ENCODE measurements around the gene SLC25A28.
A peak's percentile ranks its signal among the peaks of the same experiment; 100 is the strongest.
"Not testable (repeated sequence)": the region's sequence is repeated elsewhere in the genome, so short reads cannot be mapped to it uniquely, and the experiment has no call there.

SLC25A28 gene

DNA sequence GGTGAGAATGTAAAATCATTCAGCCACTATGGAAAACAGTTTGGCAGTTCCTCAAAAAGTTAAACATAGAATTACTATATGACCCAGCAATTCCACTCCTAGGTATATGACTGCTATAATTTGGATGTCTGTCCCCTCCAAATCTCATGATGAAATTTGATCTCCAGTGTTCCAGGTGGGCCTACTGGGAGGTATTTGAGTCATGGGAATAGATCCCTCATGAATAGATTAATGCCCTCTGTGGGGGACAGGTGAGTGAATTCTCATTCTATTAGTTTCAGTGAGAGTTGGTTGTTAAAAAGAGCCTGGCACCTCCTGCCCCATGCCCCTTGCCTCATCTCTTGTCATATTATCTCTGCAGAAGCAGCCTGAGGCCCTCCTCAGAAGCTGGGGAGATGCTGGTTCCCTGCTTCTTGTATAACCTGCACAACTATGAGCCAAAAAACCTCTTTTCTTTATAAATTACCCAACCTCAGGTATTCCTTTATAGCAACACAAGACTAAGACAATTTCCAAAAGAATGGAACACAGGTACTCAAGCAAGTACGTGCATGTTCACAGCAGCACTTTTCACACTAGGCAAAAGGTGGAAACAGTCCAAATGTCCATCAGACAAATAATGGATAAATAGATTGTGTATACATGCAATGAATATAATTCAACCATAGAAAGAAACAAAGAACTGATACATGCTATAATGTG lies 8.8 kb upstream of the SLC25A28 start:
- no peak for DNase-seq (ENCODE audit: low read depth)

DNA sequence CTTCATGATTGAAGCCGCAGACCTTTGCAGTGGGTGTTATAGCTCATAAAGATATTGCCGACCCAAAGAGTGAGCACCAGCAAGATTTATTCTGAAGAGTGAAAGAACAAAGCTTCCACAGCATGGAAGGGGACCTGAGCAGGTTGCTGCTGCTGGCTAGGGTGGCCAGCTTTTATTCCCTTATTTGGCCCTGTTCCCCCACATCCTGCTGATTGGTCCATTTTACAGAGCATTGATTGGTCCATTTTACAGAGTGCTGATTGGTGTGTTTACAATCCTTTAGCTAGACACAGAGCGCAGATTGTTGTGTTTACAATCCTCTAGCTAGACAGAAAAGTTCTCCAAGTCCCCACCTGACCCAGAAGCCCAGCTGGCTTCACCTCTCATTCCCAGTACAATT lies 4.9 kb upstream of the SLC25A28 start:
- DNase-seq (ENCODE audit: low read depth): not testable (repeated sequence)

DNA sequence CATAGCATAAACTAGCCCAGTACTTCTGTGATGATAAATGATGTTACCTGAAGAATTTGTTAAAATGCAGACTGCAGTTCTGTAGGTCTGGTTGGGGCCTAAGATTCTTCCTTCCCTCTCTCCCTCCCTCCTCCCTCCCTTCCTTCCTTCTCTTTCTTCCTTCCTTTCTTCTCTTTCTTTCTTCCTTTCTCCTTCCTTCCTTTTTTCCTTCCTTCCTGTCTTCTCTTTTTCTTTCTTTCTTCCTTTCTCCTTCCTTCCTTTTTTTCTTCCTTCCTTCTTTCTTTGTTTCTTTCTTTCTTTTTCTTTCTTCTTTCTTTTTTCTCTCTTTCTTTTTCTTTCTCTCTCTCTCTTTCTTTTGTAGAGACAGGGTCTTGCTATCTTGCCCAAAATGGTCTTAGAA lies 3.7 kb upstream of the SLC25A28 start:
- DNase-seq (ENCODE audit: low read depth): no peak

DNA sequence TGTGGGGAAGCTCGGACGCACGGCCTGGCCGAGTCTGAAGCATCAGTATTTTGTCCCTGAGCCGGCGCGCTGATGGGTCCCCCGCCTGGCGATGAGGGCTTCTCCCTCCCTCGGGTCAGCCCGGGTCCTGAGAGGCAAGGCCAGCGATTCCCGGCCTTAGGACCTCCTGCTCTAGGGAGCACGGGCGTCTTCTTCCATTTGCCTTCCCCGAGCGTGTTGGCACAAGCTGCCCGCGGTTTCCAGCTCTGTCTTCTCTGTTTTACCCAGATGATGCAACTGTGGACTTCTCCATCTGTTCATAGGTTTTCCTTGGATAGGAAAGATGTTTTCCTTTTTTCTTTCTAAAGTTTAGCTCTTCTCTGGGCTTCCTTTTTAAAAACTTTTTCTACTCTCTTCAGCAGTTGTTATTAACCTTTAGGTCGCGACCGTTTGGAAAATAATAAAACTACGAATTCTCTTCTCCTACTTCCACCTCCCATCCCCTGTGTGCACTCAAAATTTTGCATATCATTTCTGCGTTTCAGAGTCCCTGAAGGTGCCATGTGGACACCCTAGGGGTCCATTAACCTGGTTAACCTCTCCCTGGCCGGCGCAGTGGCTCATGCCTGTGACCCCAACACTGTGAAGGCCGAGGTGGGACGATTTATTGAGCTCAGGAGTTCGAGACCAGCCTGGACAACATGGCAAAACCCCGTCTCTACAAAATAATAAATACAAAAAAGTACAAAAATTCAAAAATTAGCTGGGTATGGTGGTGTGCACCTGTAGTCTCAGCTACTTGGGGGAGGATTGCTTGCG lies 1.4 kb upstream of the SLC25A28 start:
- DNase-seq (ENCODE audit: low read depth): no peak

DNA sequence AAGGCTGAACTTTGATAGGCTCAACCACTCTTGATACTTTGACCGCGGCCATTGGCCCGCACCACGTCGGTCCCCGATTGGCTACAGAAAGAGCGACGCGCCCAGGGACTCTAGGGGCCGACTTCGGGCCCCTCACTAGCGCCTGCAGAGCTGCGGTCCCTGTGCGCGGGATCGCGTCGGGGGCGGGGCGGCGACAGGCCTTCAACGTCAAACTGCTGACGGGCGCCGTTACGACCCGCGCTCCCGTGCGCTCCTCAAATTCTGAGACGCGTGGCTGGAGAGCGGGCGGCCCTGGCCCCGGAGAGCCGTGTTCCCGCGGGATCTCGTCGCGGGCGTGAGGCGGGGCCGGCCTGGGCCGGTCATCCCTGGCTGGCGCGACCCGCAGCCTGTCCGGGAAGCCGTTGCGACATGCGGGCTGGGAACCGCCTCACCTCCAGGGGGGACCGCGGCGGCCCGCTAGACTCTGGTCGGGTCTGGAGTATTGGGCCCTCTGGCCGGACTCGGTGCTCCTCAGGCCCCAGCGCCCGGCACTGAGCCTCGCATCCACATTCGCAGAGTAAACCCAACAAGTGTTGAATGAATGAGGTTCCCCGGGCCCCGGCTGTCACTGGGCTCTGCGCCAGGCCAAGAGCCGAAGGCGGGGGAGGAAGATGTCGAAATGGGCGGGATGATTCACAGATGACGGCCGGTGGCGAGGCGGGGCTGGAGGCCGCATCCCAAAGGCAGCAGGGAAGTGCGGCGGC lies 643 bp upstream of the SLC25A28 start:
- DNase-seq (ENCODE audit: low read depth): peak; percentile 96

DNA sequence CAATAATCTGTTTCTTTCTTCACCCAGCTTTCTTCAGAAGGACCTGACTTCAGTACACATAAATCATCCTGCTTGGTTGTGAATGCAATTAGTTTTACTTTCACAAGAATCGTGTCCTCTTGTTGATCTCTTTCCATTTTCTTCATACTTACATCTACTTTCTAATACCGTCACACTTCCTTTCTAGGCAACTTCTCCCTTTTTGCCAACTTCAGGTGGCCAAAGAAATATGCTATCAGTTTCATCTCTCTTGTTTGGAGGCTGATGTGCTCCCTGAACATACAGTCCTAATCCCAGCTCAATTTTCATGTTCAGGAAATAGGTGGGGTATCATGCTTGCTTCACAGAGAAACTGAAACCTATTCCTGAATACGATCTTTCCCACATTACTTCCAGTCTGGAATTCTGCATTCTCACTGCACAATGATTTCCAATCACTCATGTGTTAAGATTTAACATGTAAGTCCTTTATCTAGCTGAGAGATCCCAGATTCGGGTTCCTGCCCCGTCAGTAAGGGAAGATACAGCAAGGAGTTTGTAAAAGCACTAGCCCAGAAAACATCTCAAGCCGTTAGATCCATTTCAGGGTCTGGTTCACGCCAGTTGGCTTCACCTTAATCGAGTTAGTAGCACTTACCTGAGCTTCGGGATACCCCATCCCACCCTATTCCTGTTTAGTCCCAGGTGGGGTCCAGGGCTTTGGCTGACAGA lies 994 bp downstream of the SLC25A28 start:
- no peak for DNase-seq (ENCODE audit: low read depth)

DNA sequence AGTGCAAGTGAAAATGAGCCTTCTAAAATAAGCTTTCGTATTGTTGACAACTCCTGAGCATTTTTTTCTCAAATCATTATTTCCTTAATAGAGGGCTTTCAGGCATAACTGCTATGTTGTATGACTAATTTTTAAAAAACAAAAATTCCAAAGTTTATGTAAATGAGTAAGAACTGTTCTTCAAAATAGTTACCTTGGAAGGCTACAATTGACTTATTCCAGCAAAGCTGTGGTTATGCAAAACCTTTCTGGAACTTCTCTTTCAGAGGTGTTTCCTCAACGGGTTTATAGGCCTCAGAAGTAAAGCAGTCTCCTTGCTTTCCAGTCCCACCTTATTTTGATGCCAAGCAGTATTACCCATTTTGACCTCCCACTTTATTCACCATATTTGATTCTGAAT lies 2.5 kb downstream of the SLC25A28 start:
- DNase-seq (ENCODE audit: low read depth): no peak

DNA sequence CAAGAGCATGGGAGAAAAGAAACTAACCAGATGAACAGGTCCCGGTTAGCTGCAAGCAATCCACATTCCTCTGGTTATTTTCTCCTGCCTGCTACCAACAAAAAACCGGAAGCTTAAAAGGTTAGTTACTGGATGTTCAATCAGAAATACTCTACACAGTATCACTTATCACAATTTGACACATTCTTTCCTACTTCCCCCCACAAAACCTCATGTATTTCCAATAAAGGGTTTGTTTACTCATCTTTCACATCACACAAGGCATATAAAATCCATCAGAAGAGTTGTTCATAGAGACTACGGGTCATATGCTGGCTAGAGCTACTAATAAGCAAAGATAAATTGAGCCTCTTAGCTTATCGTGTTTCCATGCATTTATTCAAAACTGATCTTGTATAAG lies 4.8 kb downstream of the SLC25A28 start:
- no peak for DNase-seq (ENCODE audit: low read depth)

DNA sequence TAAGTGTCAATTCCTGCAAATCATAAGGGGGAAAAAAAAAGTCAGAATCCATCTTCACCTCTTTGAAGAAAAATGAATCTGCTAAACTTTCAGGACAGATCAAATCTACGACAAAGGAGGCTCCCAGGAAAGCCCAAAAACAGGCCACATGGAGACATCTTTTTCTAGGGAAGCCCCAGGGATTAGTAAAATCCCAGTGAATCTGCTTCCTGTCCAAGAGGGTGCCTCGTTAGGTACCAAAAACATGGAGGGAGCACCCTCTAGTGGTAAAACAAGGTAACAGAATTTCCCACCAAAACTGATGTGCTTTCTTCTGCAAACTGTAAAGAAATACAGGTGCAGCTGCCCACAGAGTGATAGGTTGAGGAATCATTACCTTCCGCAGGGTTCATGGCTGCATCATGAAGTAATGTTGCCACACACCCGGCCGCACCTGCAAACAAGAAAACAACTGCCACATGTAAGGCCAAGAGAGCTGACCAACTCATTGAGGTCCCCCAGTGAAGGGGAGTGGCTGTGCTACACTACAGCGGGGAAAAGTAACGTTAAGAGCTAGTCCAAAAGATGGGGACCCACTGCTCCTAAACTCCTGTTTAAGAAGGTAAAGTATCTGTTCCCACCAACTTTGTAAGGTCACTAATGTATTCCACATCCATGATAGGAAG lies 7.9 kb downstream of the SLC25A28 start:
- peak; percentile 45 for DNase-seq (ENCODE audit: low read depth)

DNA sequence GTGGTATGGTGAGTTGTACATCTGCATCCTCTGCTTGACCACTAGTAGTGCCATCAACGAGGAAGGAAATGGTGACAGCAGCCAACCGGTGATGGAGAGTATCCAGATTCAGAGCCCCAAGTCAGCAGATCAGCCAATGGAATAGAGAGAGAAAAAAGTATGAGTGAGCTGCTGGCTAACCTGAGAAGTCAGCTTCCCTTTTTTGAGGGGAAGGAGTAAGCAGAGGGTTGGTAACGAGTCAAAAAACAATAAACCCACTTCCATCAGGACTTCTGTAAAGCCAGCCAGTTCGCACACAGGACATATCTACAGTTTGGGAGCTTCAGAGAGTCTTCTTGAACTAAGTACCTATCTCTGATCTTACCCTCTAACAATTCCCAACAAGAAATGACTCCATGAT lies 8.9 kb downstream of the SLC25A28 start:
- DNase-seq (ENCODE audit: low read depth): no peak

DNA sequence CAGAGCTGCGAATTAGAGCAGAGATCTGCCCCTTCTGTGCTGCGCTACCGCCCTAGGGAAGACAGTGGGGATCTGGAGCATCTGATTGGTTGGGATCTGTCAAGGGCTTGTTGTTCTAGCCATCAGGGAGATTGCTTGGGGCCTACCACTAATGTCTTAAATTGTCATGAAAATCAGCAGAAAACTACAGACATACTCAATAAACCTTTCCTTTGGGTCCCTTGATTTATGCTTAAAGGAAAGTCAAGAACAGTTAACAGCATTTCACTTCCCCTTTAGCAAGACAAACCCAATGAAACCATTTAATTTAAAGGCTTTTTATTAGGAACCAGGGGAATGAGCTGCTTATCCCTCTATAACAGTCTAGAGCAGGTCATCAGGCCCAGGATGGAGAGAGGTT lies 10.0 kb downstream of the SLC25A28 start:
- DNase-seq (ENCODE audit: low read depth): no peak

DNA sequence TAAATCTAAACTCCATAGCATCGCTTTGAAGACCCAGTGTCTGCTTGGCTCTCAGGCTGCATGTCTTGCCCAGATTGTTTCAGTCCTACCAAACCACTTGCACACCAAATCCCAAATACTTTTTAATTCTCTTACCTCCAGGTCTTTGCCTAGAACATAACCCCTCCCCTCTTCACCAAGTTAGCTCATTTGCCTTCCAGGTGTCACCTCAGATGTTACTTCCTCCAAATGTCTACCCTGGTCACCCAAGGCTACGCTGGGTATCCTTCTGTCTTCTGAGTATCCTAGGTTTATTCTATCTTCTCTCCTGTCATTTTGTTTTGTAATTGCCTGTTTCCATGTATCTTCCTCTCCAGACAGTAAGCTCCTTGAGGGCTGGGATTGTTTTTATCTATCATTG lies 11.1 kb downstream of the SLC25A28 start:
- DNase-seq (ENCODE audit: low read depth): no peak

DNA sequence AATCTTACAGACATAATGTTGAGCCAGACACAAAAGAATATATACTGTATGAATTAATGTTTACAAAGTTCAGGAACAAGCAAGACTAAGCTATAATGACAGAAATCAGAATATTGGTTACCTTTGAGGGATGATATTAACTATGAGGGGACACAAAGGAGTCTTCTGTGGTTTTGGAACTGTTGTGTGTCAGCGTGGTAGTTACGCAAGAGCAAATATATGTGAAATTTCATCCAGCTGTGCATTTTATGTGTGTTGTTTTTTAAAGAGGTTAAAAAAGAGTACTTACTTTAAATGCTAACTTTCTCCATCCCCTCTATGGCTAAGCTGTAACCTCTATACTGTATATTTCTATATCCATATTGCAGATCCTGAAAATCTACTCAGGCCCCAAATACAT lies 14.9 kb downstream of the SLC25A28 start:
- no peak for DNase-seq (ENCODE audit: low read depth)

DNA sequence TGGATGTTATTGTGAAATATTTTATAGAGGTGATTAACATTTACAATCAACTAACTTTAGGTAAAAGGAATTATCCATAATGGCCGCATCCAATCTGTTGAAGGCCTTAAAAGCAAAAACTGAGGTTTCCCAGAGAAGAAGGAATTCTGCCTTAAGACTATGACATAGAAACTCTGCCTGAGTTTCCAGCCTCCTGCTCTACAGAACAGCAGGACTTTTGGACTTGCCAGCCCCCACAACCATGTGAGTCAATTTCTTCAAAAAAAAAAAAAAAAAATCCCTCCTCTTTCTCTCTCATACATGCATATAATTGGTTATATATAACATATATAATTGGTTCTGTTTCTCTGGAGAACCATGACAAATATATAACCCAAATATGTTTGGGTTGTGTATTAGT lies 15.4 kb downstream of the SLC25A28 start:
- no peak for DNase-seq (ENCODE audit: low read depth)

DNA sequence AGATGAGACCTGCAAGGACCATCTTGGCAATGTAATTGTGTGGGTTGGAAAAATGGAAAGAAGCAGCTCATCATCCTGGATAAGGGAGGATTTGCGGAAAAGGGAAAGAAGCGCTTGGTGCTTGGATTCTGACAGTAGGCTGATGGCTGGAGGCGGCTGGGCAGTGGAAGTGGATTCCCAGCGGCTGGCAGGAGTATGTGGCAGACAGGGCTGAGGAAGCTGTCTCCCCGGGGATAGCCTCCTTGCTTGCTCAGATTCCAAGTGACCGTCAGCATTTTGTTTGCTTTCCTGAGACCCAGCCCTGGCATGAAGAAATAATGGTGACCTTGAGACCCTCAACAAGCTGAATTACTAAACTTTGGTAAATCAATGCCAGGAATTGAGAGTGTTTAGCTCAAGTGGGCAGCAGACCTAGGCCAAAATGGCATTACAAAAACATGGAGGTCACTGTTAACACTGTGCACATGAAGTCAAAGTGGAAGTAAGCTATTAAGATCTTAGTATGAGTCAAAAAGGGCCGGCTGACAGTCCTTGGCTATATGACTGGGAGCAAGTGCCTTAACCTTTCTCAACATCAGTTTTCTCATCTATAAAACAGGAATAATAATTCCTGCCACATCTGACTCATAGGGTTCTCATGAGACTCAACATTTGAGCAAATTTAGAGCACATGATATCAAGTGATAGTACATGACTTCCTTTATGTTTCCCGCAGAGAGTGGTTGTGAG lies 21.3 kb downstream of the SLC25A28 start:
- DNase-seq (ENCODE audit: low read depth): no peak

DNA sequence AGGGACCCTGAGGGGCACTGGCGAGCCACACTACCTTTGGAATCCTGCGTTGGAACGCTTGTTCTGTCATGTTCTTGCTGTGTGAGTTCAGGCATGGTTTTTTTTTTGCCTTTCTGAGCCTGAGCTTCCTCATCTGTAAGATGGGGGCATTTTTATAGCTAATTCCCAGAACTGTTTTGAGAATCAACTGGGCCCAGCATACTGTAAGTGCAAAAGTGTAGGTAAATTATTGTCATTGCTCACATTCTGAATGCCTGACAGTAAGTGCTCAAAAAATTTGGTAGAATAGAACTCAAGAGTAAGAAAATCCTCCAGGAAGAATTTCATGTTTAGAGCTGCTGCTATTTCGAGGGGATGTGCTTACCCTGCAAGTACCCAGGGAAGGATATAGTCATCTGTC lies 22.2 kb downstream of the SLC25A28 start:
- DNase-seq (ENCODE audit: low read depth): no peak

DNA sequence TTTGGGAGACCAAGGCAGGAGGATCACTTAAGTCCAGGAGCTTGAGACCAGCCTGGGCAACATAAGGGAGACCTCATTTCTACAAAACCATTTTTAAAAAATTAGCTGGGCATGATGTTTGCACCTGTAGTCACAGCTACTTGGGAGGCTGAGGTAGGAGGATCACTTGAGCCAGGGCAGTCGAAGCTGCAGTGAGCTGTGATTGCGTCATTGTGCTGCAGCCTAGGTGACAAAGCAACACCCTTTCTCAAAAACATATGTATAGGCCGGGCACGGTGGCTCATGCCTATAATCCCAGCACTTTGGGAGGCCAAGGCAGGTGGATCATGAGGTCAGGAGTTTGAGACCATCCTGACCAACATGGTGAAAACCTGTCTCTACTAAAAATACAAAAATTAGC lies 23.5 kb downstream of the SLC25A28 start:
- DNase-seq (ENCODE audit: low read depth): not testable (repeated sequence)

DNA sequence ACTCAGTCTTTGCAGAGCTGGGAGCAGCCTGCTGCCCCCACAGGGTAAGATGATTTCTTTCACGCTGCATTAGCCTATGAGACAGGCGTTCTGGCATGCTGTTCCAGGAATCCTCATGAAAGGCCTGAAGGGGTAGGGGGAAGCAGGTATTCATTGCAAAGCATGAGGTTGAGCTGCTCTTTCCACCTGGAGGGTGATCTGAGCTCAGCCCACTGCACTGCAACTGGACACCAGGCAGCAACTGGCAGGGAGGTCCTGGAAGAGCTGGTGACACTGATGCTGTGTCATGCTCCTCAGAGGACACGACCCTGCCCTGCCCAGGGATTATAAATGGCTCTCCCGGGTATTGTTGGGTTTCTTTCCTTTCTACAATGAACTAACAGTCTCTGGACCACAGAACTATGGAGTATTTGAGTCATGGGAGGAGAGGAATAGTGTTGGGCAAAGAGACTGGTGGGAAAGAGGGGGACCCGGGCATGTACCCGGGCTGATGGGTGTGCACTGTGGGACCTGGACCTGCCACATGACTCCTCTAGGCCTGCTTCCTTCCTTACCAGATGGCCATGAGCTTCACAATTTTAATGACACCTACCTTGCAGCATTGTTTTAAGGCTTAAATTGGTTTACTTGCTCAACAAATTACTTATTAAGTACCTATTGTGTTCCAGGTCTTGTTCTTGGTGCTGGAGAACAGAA lies 24.3 kb downstream of the SLC25A28 start:
- DNase-seq (ENCODE audit: low read depth): no peak

DNA sequence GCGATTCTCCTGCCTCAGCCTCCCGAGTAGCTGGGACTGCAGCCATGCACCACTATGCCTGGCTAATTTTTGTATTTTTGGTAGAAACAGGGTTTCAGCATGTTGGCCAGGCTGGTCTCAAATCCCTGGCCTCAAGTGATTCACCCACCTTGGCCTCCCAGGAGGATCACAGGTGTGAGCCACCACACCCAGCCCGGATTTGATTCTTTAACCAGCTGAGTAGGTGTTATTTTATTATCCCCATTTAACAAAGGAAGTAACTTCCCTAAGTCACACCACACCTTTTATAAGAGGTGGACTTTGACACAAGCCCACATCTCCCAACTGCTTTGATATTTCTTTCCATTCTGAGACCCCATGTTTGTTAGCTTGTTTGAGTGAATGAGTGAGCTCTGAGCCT lies 25.0 kb downstream of the SLC25A28 start:
- no peak for DNase-seq (ENCODE audit: low read depth)

DNA sequence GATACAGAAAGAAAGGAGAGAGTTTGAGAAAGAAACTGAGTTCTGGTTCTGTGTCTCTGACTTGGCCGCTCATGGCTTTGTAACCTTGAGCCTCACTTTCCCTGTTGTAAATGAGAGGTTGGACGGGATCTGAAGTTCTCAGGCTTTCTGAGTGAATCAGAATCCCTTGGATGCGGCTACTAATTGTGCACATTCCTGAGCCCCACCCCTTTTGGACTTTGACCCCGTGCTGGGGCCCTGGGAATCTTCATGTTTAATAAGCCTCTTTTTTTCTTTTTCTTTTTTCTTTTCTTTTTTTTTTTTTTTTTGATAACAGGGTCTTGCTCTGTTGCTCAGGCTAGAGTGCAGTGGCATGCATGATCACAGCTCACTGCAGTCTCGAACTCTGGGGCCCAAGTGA lies 26.9 kb downstream of the SLC25A28 start:
- no peak for DNase-seq (ENCODE audit: low read depth)

DNA sequence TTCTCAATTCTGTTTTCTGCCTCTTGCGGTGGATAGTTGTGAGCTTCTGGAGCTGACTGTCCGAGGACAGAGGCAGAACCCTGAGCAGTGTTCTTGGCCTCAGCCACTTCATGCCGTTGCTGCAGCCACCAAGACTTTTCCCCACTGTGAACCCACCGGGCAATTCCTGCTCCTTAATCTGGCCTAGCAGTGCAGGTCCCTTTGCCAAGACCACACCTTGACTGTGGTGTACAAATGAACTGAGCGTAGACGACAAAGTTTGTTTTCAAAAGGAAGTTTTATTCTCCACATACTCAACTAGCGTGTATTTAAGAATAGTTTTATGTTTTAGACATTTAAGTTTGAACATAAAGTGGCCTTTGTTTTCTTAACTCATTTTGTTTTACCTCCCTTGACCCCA lies 29.4 kb downstream of the SLC25A28 start:
- DNase-seq (ENCODE audit: low read depth): no peak
